HEK293T (cell line): ENCODE measurements around the gene GIPC1.

Source experiments
- ARNT ChIP-seq: fragments of 450-650 bp; IDR thresholded peaks from 2 replicates; pipeline ENCODE4 v1.6.1; 2017; ENCODE audit warnings: mild to moderate bottlenecking
- BHLHE40 ChIP-seq: fragments of 450-650 bp; IDR thresholded peaks from 2 replicates; pipeline ENCODE4 v1.6.1; 2016; ENCODE audit warnings: mild to moderate bottlenecking, moderate library complexity, borderline replicate concordance
- FOXA1 ChIP-seq: fragments of 450-650 bp; IDR thresholded peaks from 2 replicates; pipeline ENCODE4 v1.6.1; 2016; ENCODE audit warnings: mild to moderate bottlenecking
- FOXK2 ChIP-seq: fragments of 450-650 bp; IDR thresholded peaks from 2 replicates; pipeline ENCODE4 v1.6.1; 2016; ENCODE audit warnings: mild to moderate bottlenecking
- FOXM1 ChIP-seq: fragments of 450-650 bp; IDR thresholded peaks from 2 replicates; pipeline ENCODE4 v1.6.1; 2017; ENCODE audit warnings: mild to moderate bottlenecking, borderline replicate concordance
- L3MBTL2 ChIP-seq: fragments of 450-650 bp; conservative IDR thresholded peaks from 2 replicates; pipeline ENCODE4 v1.6.1; 2016; ENCODE audit warnings: mild to moderate bottlenecking
- NFRKB ChIP-seq: fragments of 450-650 bp; IDR thresholded peaks from 2 replicates; pipeline ENCODE4 v1.6.1; 2016; ENCODE audit warnings: mild to moderate bottlenecking, moderate library complexity
- SP1 ChIP-seq: fragments of 450-650 bp; IDR thresholded peaks from 2 replicates; pipeline ENCODE4 v1.6.1; 2017
- TARDBP ChIP-seq: fragments of 450-650 bp; IDR thresholded peaks from 2 replicates; pipeline ENCODE4 v1.6.1; 2016
- ZNF384 ChIP-seq: fragments of 450-650 bp; IDR thresholded peaks from 2 replicates; pipeline ENCODE4 v1.6.1; 2016

- TF ChIP-seq SP1 (no peak), ZNF384 (no peak), NFRKB (no peak), TARDBP (no peak), FOXA1 (no peak), FOXM1 (no peak), L3MBTL2 (no peak), ARNT (no peak), FOXK2 (no peak), BHLHE40 (no peak)
Measured at GRCh38 chr19:14544977-14545715, 49.2 kb upstream of the GIPC1 start.
